Endothelial cell of umbilical vein (primary cell): Measurements from ENCODE around the gene CACNA1A. TPM values are rescaled to one million over a fixed set of nuclear protein-coding genes. Genes with fewer than 3 reads are reported as not detected.
A peak's percentile ranks its signal among the peaks of the same experiment; 100 is the strongest.

ENCODE experiments used
- BruUV-seq: library from RNA; stranded (reverse); fragments of 400-500 nt; replicated peaks from 2 replicates; lab custom pipeline; 2021; lab: Mats Ljungman, UMichigan
- CTCF ChIA-PET: fragments of 300-600, 350-600 bp; sonication (Branson Sonifier 250); formaldehyde crosslinking; loops from one replicate; lab custom pipeline; 2021; ENCODE audit warnings: antibody characterized with exemption, inconsistent platforms; lab: Charles Lee
- POLR2A ChIA-PET: fragments of 300-600, 350-600 bp; sonication (Branson Sonifier 250); formaldehyde crosslinking; loops from one replicate; lab custom pipeline; 2021; ENCODE audit warnings: antibody characterized with exemption, inconsistent platforms; lab: Charles Lee
- DNase-seq: peaks from one replicate; pipeline ENCODE4 v3.0.0-alpha.2; 2011; ENCODE audit warnings: low read depth, low spot score
- FAIRE-seq: peaks from 2 replicates; lab custom pipeline; 2011; peaks lifted over from hg19 to GRCh38; lab: Jason Lieb, UNC
- H2AFZ ChIP-seq: 2 replicates; pipeline ENCODE4 v1.6.0; 2012; ENCODE audit warnings: low read depth, low read length, control low read depth, inconsistent platforms
- H3K27ac ChIP-seq: 2 replicates; pipeline ENCODE4 v1.5.1; 2011; ENCODE audit warnings: low read depth, mild to moderate bottlenecking, control low read depth, low read length, moderate library complexity; ENCODE audit not compliant: insufficient read depth
- H3K27me3 ChIP-seq, 2 experiments: 2 replicates each; pipeline versions ENCODE4 v1.6.0 to v1.6.1; 2011; ENCODE audit warnings: low read length in 2 of 2, mixed read lengths in 1 of 2; ENCODE audit not compliant: control insufficient read depth in 2 of 2, insufficient read depth in 2 of 2
- H3K36me3 ChIP-seq, 2 experiments: 2 replicates in 1 of 2; 3 replicates in 1 of 2; pipeline ENCODE4 v1.5.1; 2011; ENCODE audit warnings: low read length in 2 of 2, mild to moderate bottlenecking in 1 of 2, moderate library complexity in 1 of 2; ENCODE audit not compliant: control insufficient read depth in 2 of 2, insufficient read depth in 2 of 2; ENCODE audit errors: extremely low read depth in 1 of 2
- H3K4me1 ChIP-seq: 3 replicates; pipeline ENCODE4 v1.5.1; 2011; ENCODE audit warnings: mild to moderate bottlenecking, low read length; ENCODE audit not compliant: control insufficient read depth, insufficient read depth; ENCODE audit errors: extremely low read depth
- H3K4me2 ChIP-seq: 2 replicates; pipeline ENCODE4 v1.6.1; 2011; ENCODE audit warnings: low read length, control low read depth, mixed read lengths; ENCODE audit not compliant: insufficient read depth
- H3K4me3 ChIP-seq, 3 experiments: fragments of 200-600 bp in 1 of 3; sonication (generic), shearing (Covaris generic) in 1 of 3; replicated peaks in 1 of 3; 2 replicates each; pipeline ENCODE4 v1.5.1; 2011 to 2016; ENCODE audit warnings: control low read depth in 3 of 3, low read length in 3 of 3, mild to moderate bottlenecking in 2 of 3, inconsistent platforms in 1 of 3, low read depth in 1 of 3, moderate library complexity in 1 of 3; ENCODE audit not compliant: insufficient read depth in 1 of 3
- H3K79me2 ChIP-seq: 2 replicates; pipeline ENCODE4 v1.6.0; 2012; ENCODE audit warnings: low read length, inconsistent platforms; ENCODE audit not compliant: control insufficient read depth, insufficient read depth
- H3K9ac ChIP-seq: replicated peaks from 2 replicates; pipeline ENCODE3; 2011; ENCODE audit warnings: low read length, control low read depth; ENCODE audit not compliant: insufficient read depth; ENCODE audit errors: extremely low read depth
- H3K9me1 ChIP-seq: replicated peaks from 3 replicates; pipeline ENCODE4 v1.6.0; 2011; ENCODE audit warnings: mild to moderate bottlenecking, low read length; ENCODE audit not compliant: control insufficient read depth, insufficient read depth; ENCODE audit errors: extremely low read depth
- H3K9me3 ChIP-seq: replicated peaks from 2 replicates; pipeline ENCODE4 v1.5.1; 2012; ENCODE audit warnings: low read length, inconsistent platforms; ENCODE audit not compliant: control insufficient read depth, insufficient read depth
- H4K20me1 ChIP-seq: replicated peaks from 2 replicates; pipeline ENCODE3; 2011; ENCODE audit warnings: mild to moderate bottlenecking, low read length; ENCODE audit not compliant: control insufficient read depth, insufficient read depth; ENCODE audit errors: extremely low read depth
- CTCF ChIP-seq, 2 donors: IDR thresholded peaks; 1 replicate in 1 of 2; 2 replicates in 1 of 2; pipeline ENCODE4 v1.5.1; 2011; ENCODE audit warnings: low read length in 2 of 2, mild to moderate bottlenecking in 2 of 2, moderate library complexity in 2 of 2, control low read depth in 1 of 2, inconsistent platforms in 1 of 2, low read depth in 1 of 2; ENCODE audit not compliant: insufficient read depth in 1 of 2; ENCODE audit errors: extremely low read depth in 1 of 2
- EZH2 ChIP-seq: IDR thresholded peaks from 2 replicates; pipeline ENCODE4 v1.6.1; 2012; ENCODE audit warnings: borderline replicate concordance, low read depth, mild to moderate bottlenecking, moderate library complexity, low read length, inconsistent platforms; ENCODE audit not compliant: severe bottlenecking
- FOS ChIP-seq: IDR thresholded peaks from 2 replicates; pipeline ENCODE4 v1.6.1; 2011; ENCODE audit warnings: mild to moderate bottlenecking, low read length, moderate library complexity, borderline replicate concordance; ENCODE audit not compliant: insufficient read depth
- GATA2 ChIP-seq: IDR thresholded peaks from 2 replicates; pipeline ENCODE4 v1.7.0; 2011; ENCODE audit warnings: low read depth, mild to moderate bottlenecking, moderate library complexity, mixed read lengths, low read length; ENCODE audit not compliant: insufficient read length, insufficient read depth
- JUN ChIP-seq: IDR thresholded peaks from 2 replicates; pipeline ENCODE4 v1.6.1; 2011; ENCODE audit warnings: borderline replicate concordance, low read depth; ENCODE audit not compliant: insufficient read length, insufficient read depth
- MAX ChIP-seq: IDR thresholded peaks from 2 replicates; pipeline ENCODE4 v1.6.1; 2011; ENCODE audit not compliant: insufficient read depth, insufficient read length
- MYC ChIP-seq: IDR thresholded peaks from one replicate; pipeline ENCODE4 v1.6.1; 2011; ENCODE audit warnings: mild to moderate bottlenecking, low read depth, low read length
- POLR2A ChIP-seq: IDR thresholded peaks from 2 replicates; pipeline ENCODE4 v1.6.1; 2012; ENCODE audit warnings: low read depth, mild to moderate bottlenecking, control low read depth, low read length
- POLR2AphosphoS5 ChIP-seq: IDR thresholded peaks from 2 replicates; pipeline ENCODE4 v1.6.1; 2012; ENCODE audit warnings: low read depth, mild to moderate bottlenecking, control low read depth, low read length, moderate library complexity; ENCODE audit not compliant: insufficient read depth
- dilution Hi-C: fragments of 300-500 bp; cut with MboI; formaldehyde crosslinking; loops from one replicate; pipeline ENCODE4 v1.15.0; 2019; ENCODE audit warnings: low sequenced_read_pairs; ENCODE audit not compliant: extremely low pct_ligation_motif_present
- intact Hi-C: fragments of 100-400 bp; cut with micrococcal nuclease; formaldehyde crosslinking; loops from one replicate; pipeline ENCODE4 v1.10.0; 2022
- polyA plus RNA-seq, 4 experiments: library from polyadenylated mRNA; depleted of rRNA in 3 of 4; stranded (reverse) in 3 of 4; unstranded in 1 of 4; fragments of >200 nt; gene quantifications; 2 replicates each; pipeline versions ENCODE4 v1.2.1 to v1.2.3, GENCODE V29; 2011 to 2012; ENCODE audit warnings: missing spikeins in 1 of 4
- total RNA-seq: library from RNA; stranded (reverse); gene quantifications from 2 replicates; pipeline ENCODE4 v1.2.3, GENCODE V29; 2021

CACNA1A gene
- total and polyA plus RNA-seq, 2 donors (not counting 3 experiments of a cell fraction or from before 2014, with no cell fraction given): 0.17 to 0.38 TPM

DNA sequence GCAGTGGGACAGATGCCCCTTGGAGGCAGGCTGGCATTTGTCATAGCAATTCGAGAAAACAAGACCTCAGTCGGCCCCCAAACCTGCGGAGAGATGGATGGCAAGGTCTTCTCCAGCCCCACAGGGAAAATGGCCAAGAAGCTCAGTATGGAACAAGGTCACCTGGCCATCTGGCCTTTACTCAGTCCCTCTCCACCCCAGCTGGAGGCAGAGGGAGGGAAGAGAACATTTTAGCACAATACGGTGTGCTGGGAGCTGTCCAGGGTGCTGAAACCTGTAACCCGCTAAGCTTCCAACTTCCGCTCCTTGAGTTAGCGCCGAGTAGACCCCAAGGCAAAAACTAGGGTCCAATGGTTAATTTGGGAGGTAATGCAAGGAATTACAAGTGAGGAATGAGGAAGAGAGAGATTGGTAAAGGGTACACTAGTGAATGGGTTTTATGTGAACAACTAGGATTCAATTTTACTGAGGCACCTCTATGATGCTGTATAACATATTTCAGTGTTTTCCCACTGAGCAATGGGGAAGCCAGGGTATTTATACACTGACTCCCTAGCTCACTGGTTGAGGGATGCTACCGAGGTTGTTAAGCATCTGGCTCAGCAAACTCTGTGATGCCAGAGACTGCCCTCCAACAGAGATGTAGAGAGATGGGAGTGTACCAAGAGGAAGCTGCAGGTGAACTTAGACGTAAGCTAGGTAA lies 64.3 kb downstream of the CACNA1A start:
- Histone ChIP-seq H3K4me3 (no peak overlapping the region), H3K4me1 (no peaks in the 10 kb centered on the region), H3K9ac (no peak overlapping the region), H3K4me2 (no peak overlapping the region), H3K27me3 (no peaks in the 10 kb centered on the region), H3K27ac (no peak overlapping the region), H3K9me1 (no peaks in the 10 kb centered on the region), H3K9me3 (no peaks in the 10 kb centered on the region), H3K36me3 (no peaks in the 10 kb centered on the region), H3K79me2 (no peaks in the 10 kb centered on the region), H4K20me1 (no peaks in the 10 kb centered on the region), H2AFZ (no peak overlapping the region)
- no peak for TF ChIP-seq JUN
- no peak for TF ChIP-seq POLR2AphosphoS5
- ChIA-PET POLR2A (interaction anchor here (0.7 kb wide), 1 partner anchor 34 kb away, joined by 3 read pairs; no protein-coding TSS in a partner anchor), CTCF (interaction anchor here (1.0 to 1.3 kb wide), 4 partner anchors 12 to 164 kb away, joined by 3 to 5 read pairs (median 4); no protein-coding TSS in a partner anchor)
- FAIRE-seq (no peak), DNase-seq (peak; percentile 39)
- dilution Hi-C loops: no loop called here
- no TSS peak for BruUV-seq
- intact Hi-C loops: no loop called here

DNA sequence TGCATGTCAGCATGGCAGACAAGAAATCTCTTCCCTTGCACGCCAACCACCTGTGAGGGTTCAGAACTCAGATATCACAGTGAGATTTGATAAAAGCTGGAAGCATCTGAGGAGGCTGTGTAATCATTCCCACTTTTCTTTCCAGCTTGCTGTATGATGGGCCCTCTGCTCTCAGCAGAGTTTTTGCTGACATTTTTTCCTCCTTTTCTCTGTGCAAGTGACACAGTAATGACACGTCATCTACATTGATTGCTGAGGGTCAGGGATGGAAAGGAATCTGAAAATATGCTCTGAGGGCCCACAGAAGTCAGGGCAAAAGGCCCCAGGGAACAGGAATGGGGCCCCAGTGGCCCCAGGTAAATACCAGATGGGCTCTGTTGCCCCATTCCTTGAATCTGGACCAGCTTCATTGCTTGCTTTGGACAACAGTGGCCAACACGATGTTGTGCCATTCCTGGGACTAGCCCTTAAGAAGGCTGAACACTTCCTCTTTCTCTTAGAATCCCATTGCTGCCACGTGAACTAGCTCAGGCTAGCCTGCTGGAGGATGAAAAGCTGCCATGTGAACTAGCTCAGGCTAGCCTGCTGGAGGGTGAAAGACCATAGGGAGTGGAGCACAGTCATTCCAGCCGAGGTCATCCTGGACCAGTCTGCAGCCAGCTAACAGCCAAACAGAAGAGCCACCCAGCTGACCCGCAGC lies 68.2 kb downstream of the CACNA1A start:
- POLR2A ChIA-PET: no interaction called here
- Histone ChIP-seq H3K79me2 (no peaks in the 10 kb centered on the region), H3K4me1 (no peaks in the 10 kb centered on the region), H3K9ac (no peak overlapping the region), H4K20me1 (no peaks in the 10 kb centered on the region), H3K9me3 (no peaks in the 10 kb centered on the region), H3K9me1 (no peaks in the 10 kb centered on the region), H3K36me3 (no peaks in the 10 kb centered on the region), H3K27ac (no peak overlapping the region), H3K4me2 (no peak overlapping the region), H3K27me3 (no peaks in the 10 kb centered on the region), H3K4me3 (no peak overlapping the region), H2AFZ (no peak overlapping the region)
- intact Hi-C loops: no loop called here
- FAIRE-seq: no peak
- no TSS peak for BruUV-seq
- dilution Hi-C loops: no loop called here
- DNase-seq: no peak
- CTCF ChIA-PET: interaction anchor here (1.4 to 1.5 kb wide), 2 partner anchors 9 to 55 kb away, joined by 3 to 7 read pairs; no protein-coding TSS in a partner anchor
- TF ChIP-seq EZH2 (no peak), MYC (no peak), FOS (no peak), POLR2A (no peak), JUN (no peak), CTCF (IDR thresholded peaks at IDR 0.05; ENCODE audit: extremely low read depth in 1 of 2, insufficient read depth in 1 of 2, low read depth in 1 of 2, low read length in 2 of 2) (no peak), GATA2 (no peak), POLR2AphosphoS5 (no peak), MAX (no peak)
